Measurements from ENCODE around the gene AP5S1. TPM values are rescaled to one million over a fixed set of nuclear protein-coding genes. Genes with fewer than 3 reads are reported as not detected.
A peak's percentile ranks its signal among the peaks of the same experiment; 100 is the strongest.
"Not testable (repeated sequence)": the region's sequence is repeated elsewhere in the genome, so short reads cannot be mapped to it uniquely, and the experiment has no call there.

AP5S1 gene
- polyA plus RNA-seq, 1 donor: 9.8 TPM

DNA sequence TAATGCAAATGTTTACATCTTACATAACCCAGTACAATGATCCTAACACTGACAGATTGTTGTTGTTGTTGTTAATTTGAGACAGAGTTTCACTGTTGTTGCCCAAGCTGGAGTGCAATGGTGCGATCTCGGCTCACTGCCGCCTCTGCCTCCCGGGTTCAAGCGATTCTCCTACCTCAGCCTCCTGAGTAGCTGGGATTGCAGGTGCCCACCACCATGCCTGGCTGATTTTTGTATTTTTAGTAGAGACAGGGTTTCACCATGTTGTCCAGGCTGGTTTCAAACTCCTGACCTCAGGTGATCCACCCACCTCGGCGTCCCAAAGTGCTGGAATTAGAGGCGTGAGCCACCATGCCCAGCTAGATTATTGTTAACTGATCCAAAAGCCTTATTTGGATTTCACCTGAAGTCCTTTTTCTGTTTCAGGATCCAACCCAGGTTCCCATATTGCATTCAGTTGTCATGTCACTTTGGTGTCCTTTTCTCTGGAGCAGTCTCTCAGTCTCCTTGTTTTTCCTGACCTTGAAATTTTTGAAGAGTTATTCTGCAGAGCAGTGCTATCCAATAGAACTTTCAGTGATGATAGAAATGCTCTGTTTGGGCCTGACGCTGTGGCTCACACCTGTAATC is 23.8 kb downstream of the AP5S1 start:
- not testable (repeated sequence) for DNase-seq (ENCODE audit: low read depth)

DNA sequence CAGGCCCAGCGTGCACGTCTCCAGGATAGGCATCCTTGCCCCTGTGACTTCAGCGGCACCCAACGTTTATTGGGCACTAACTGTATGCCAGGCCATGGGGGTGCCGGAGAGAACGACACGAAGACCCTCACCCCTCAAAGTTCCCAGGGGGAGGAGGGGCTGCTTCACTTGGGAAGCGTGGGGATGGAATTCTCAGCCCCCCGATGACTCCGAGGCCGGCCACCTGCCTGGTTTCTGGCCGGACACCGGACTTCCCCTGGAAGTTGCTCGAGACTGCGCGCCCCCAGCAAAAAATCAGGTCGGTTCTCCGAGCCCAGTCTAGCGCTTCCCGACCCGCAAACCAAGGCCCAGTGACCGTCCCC is 26.0 kb downstream of the AP5S1 start:
- DNase-seq (ENCODE audit: low read depth): no peak

DNA sequence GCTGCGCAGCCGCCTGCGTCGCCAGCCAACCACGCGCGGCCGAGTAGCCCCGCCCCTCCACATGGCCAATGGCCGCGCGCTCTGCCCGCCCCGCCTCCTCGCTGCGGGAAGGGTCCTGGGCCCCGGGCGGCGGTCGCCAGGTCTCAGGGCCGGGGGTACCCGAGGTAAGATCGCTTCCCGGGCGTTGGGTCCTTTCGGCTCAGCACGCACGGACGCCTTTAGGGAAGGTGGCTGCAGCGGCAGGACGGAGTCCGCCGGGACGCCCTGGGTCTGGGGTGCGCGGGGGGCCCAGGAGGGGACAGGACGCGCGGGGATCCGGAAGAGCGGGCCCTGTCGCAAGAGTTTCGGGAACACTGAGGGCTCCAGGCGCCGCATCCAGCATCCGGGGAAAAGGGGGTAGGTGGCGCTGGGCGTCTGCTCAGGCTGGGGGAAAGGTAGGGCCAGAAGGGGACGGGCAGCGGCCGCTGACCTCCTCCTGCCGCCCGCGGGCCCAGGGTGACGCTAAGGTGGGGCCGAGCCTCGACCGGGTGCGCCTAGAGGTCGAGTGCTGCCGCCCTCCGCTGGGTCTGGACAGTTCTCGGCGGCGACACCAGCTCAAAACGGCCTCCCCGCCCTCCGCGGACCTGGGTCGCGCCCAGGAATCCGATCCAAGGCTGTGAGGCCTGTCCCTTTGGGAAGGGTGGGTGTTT is 26.5 kb downstream of the AP5S1 start, which contains the start of gene MAVS:
Gene MAVS (plus strand): TSS at position 95 of the 689 bp plus-strand sequence. CDS start 7,791 bp downstream, outside the sequence.
- DNase-seq (ENCODE audit: low read depth): peak; percentile 38

DNA sequence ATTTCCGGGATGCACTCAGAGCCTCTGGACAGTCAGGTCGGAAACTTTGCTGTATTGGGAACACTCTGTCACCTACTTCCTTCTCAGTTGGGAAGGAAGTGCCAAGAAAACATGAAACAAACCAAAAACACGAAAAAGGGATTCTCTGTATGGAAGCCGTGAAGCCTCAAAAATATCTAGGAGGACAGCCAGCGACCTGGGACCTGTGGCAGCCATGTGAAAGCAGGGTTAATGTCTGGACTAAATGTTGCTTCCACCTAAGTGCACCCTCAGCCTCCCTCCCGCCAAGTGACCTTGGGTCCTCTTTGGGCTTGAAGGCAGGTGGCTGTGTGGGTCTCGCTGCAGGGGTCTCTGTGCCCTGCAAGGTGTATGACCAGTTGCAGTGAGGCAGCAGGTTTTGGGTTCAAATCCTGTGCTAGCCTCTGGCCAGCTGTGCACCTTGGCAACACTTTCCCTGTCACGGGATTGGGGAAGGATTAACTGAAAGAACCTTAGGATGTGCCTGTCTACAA is 27.1 kb downstream of the AP5S1 start:
- no peak for DNase-seq (ENCODE audit: low read depth)

DNA sequence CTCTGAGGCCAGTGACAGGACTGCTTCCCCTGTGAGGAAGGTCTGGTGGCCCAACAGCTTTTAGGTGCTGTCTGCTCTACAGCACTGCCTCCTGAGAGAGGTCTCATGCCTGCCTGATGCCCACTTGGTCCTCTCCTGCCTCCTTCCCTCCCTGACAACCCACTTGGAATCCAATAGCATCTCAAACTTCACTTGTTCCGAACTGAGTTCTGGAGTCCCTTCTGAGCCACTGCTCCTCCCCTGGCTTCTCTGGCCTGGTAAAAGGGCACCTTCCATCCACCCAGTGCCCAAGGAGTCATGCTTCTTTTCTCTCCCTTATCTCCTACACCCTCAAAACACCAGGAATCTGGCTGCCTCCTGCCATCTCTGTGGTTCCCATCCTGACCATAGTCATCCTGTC is 28.2 kb downstream of the AP5S1 start:
- DNase-seq (ENCODE audit: low read depth): no peak

DNA sequence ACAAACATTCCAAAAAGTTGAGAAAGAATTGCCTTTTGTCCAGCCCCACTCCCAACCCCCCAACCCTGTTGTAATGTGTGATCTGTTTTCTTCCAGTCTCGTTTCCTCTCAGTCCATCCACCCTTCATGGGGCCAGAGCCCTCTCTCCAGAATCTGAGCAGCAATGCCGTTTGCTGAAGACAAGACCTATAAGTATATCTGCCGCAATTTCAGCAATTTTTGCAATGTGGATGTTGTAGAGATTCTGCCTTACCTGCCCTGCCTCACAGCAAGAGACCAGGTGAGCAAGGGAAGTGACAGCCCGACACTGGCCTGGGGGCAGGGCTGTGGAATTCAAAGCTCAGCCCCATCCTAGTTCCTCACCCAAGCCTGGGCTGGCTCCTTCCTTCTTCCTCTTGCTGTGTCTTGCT is 34.1 kb downstream of the AP5S1 start:
- no peak for DNase-seq (ENCODE audit: low read depth)

DNA sequence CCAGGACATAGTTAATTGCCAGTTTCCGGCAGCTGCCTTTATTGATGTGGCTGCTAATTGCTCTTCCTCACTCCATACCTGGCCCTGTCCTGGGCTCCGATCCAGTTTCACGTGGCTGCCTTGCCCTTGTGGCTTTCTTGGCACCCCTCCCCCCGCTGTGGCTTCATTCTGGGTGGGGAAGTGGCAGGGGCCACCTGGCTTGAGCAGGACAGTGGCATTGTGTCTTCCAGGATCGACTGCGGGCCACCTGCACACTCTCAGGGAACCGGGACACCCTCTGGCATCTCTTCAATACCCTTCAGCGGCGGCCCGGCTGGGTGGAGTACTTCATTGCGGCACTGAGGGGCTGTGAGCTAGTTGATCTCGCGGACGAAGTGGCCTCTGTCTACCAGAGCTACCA is 37.1 kb downstream of the AP5S1 start:
- no peak for DNase-seq (ENCODE audit: low read depth)

DNA sequence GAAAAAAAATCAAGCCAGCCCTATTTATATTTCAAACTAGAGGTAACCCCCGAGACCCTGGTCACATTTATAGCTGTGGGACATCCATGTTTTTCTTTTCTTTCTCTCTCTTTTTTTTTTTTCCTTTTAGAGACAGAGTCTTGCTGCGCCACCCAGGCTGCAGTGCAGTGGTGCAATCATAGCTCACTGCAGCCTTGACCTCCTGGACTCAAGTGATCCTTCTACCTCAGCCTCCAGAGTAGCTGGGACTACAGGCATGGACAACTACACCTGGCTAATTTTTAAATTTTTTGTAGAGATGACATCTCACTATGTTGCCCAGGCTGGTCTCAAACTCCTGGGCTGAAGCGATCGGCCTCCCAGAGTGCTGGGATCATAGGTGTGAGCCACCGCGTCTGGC is 38.3 kb downstream of the AP5S1 start:
- no peak for DNase-seq (ENCODE audit: low read depth)

DNA sequence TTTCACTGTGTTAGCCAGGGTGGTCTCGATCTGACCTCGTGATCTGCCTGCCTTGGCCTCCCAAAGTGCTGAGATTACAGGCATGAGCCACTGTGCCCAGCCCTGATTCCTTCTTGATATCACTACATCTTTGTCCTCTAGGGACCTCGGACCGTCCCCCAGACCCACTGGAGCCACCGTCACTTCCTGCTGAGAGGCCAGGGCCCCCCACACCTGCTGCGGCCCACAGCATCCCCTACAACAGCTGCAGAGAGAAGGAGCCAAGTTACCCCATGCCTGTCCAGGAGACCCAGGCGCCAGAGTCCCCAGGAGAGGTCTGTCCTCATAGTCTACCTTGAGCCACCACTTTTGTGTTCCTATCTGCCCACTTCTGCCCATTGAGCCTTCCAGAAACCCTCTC is 40.8 kb downstream of the AP5S1 start:
- no peak for DNase-seq (ENCODE audit: low read depth)

DNA sequence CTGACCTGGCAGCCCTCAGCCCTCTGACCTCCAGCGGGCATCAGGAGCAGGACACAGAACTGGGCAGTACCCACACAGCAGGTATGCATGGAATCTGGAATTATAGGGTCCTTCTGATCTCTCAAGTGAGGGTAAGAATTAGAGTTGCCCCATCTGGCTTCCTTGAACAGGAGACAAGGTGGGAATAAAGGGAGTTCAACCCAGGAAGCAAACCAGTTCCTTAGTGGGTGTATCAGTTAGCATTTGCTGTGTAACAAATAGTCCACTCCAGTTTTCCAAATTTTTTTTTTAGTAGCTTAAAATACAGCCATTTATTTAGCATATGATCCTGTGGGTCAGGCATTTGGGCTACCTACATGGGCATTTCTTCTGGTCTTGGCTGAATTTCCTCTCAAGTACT is 42.0 kb downstream of the AP5S1 start:
- no peak for DNase-seq (ENCODE audit: low read depth)

DNA sequence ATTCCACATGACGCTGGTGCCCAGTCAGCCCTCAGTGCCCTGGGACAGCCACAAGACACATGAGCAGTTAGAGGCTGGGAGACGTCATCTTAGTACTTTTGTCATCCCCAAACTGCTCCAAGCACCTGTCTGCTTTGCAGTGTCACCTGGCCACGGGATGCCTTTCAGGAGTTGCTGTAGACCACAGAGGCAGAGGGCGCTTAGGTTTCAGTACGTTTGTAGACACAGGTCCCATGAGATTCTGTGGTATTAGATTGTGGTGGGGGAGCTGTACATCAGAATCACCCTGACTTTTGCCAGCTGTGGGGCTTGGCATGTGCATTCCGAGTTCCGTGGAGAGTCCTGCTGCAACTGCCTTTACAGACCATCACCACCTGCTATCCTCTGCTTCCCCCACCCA is 43.0 kb downstream of the AP5S1 start:
- DNase-seq (ENCODE audit: low read depth): no peak

DNA sequence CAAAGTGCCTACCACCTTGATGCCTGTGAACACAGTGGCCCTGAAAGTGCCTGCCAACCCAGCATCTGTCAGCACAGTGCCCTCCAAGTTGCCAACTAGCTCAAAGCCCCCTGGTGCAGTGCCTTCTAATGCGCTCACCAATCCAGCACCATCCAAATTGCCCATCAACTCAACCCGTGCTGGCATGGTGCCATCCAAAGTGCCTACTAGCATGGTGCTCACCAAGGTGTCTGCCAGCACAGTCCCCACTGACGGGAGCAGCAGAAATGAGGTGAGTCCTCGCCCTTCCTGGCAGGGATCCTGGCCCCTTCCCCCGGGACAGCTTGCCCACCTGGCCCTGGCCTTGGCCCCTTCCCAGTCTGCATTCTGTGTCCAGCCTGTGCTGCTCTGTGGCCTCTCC is 44.2 kb downstream of the AP5S1 start:
- no peak for DNase-seq (ENCODE audit: low read depth)

DNA sequence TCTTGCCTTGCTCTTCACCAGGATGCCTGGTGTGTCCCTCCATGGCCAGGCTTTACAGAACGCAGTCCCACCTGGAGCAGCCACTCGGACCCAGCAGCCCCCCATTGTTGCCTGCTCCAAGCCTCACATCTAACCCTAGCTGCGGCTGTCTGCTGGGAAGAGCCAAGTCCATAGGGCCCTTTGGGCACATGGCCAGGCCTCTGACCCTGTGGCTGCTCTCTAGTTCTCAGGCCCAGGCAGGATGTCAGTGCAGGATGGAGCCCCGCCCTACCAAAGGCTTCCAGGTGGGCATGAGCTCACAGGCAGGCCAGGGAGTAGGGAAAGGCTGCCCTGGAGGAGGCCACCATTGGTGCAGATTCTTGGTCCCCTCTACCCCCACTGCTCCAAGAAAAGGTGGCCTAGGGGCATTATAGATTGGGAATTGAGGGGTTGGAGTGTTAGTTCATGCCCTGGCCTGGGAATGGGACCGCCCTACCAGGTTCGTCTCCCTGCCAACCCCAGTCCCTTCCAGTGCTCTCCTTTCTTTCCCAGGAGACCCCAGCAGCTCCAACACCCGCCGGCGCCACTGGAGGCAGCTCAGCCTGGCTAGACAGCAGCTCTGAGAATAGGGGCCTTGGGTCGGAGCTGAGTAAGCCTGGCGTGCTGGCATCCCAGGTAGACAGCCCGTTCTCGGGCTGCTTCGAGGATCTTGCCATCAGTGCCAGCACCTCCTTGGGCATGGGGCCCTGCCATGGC is 45.0 kb downstream of the AP5S1 start:
- DNase-seq (ENCODE audit: low read depth): no peak

DNA sequence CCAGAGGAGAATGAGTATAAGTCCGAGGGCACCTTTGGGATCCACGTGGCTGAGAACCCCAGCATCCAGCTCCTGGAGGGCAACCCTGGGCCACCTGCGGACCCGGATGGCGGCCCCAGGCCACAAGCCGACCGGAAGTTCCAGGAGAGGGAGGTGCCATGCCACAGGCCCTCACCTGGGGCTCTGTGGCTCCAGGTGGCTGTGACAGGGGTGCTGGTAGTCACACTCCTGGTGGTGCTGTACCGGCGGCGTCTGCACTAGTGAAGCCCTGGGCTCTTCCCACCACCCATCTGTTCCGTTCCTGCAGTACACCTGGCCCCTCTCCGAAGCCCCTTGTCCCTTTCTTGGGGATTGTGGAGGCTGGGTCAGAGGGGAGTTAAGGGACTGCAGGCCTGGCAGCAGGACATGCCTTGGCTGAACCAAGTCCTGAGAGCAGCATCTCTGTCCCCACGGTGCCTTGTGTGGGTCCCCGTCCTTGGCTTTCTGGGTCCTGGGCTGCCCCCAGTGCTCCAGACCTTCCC is 45.6 kb downstream of the AP5S1 start:
- no peak for DNase-seq (ENCODE audit: low read depth)

DNA sequence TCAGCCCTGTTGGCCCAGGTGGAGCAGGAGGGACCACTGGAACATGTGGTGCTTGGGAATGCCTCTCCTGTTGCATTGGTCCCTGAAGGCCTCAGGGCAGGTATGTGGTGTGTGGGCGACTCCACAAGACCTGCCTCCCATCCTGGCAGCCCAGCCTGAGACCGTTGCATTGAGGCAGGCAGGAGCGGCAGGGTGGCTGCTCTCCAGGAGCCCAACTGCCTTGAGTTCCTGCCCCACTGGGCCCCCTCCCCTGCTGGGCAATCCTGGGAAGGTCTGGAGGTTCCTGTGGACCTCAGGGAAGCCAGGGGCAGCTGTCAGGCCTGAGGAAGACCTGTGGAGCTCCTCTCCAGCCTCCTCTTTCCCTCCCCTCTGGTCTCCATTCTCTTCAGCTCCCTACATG is 46.1 kb downstream of the AP5S1 start:
- no peak for DNase-seq (ENCODE audit: low read depth)

DNA sequence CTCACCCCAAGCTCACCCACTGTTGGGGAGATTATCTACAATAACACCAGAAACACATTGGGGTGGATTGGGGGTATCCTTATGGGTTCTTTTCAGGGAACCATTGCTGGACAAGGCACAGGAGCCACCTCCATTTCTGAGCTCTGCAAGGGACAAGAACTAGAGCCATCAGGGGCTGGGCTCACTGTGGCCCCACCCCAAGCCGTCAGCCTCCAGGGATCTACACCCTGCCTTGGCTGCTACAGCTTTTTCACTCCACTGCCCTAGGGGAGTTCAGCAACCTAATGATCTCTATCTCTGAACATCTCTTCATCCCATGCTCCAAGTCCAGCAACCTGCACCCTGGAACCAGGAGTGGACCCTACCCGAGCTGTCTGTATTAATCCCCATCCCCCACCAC is 47.5 kb downstream of the AP5S1 start:
- DNase-seq (ENCODE audit: low read depth): no peak

DNA sequence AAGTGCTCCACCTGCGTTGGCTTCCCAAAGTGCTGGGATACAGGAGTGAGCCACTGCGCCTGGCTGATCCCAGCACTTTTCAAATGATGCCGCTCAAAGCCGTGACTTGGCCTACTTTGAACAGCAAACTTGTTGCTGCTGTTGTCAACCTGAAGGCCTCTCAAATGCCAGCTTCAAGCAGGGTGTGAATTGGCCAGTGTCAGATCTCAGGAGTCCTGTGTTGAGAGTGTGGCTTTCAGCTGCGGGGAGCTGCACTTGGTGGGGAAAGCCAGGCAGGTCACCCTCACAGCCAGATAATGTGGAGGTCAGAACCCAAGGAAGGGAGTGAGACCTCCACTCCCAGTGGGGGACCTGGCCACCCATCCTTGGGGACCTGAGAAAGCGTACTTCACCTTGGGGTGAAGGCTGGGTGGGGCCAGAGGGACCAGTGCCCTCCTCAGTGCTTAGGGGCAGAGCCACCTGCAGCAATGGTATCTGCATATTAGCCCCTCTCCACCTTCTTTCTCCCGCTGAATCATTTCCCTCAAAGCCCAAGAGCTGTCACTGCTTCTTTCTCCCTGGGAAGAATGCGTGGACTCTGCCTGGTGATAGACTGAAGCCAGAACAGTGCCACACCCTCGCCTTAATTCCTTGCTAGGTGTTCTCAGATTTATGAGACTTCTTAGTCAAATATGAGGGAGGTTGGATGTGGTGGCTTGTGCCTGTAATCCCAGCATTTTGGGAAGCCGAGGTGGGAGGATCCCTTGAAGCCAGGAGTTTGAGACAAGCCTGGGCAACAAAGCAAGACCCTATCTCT is 49.7 kb downstream of the AP5S1 start:
- no peak for DNase-seq (ENCODE audit: low read depth)

DNA sequence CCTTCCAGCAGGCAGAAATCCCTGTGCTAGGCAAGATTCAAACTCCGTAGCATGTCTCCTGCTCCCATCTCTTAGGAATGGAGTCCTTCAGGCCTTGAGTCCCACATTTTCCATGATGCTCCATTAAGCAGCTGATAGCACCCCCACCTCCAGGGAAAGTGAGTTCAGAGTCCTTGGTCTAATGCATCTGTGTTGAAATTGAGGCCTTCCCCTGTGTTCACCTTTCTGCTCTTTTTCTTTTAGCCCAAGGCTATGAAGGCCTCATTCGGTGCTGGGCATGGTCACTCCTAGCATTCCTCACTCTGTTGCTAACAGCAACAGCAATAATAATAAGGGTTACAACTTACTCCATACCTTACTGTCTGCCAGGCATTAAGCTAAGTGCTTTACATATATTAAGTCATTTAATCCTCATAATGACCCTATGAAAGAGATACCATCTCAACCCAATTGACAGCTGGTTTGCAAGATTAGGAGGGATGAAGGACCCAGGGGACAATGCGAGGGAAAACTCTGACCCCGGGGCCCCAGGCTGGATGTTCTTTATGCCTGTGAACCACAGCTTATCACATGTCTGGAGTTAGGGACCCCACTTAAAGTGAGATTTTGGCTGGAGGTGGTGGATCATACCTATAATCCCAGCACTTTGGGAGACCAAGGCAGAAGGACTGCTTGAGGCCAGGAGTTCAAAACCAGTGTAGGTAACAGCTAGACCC is 51.4 kb downstream of the AP5S1 start:
- DNase-seq (ENCODE audit: low read depth): no peak

DNA sequence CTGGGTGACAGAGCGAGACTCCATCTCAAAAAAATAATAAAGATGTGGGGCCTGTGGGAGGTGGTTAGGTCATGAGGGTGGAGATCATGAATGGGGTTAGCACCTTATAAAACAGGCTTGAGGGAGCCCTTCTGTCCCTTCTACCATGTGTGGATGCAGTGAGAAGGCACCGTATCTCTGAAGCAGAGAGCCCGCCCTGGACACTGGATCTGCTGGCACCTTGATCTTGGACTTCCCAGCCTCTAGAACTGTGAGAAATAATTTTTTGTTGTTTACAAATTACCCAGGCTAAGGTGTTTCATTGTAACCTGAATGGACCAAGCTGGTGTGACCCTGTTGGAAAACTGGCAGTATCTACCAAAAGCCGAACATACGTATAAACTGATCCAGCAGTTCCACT is 53.2 kb downstream of the AP5S1 start:
- no peak for DNase-seq (ENCODE audit: low read depth)

DNA sequence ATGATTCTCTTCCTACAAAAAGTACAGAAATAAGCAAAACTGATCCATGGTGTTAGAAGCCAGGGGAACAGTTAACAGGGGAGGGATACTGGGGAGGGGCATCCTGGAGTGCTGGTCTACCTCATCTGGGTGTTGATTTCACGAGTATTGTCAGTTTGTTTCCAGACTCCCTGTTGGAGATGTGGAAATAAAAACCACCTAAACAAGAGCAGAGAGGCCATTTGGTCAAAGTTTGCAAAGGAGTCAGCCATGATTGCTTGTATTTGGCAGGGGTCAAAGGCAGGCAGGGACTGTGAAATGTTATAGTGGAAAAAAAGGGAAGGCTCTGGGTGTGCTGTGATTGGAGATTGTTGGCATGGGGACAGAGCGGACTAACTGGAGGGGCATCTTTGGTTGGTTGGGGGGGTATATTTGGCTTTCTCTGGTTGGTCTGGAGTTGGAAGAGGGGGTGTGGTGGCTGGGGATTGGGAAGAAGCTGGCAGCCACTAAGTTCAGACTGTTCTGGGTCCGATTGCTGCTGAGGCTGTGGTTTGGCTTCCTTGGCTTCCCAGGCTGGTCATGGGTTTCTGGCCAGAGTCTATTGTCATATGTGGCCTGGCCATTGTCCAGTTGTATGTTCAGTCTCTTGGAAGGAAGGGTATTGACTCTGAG is 54.0 kb downstream of the AP5S1 start:
- no peak for DNase-seq (ENCODE audit: low read depth)
